ENCODE measurements around the gene FAM163A. TPM values are rescaled to one million over a fixed set of nuclear protein-coding genes. Genes with fewer than 3 reads are reported as not detected.

The FAM163A gene
- total and polyA plus RNA-seq, 4 donors = 0.09 TPM; not detected in 3

GRCh38 chr1:179777731-179778130 lies 34.6 kb downstream of the FAM163A start:
- DNase-seq = no peak
- no peak for ATAC-seq (ENCODE audit: insufficient read depth, low FRiP score)
- Histone ChIP-seq H3K9ac (ENCODE audit: insufficient read depth in 1 of 2, low read length in 2 of 2) (no peak overlapping the region), H3K27ac (ENCODE audit: low read depth in 1 of 2, low read length in 1 of 2) (no peak overlapping the region), H3K4me1 (ENCODE audit: control insufficient read depth in 5 of 5, insufficient read depth in 5 of 5, low read length in 5 of 5) (peaks cover 0 to 5% (median 1%) of the 10 kb centered on the region in 5 donors), H3K36me3 (ENCODE audit: control insufficient read depth in 4 of 4, insufficient read depth in 4 of 4, low read length in 4 of 4) (no peaks in the 10 kb centered on the region), H3K9me3 (ENCODE audit: control insufficient read depth in 4 of 4, insufficient read depth in 3 of 4, low read length in 3 of 4) (peaks cover 0 to under 1% (median 0%) of the 10 kb centered on the region in 4 donors), H3K4me3 (no peak overlapping the region), H3K27me3 (ENCODE audit: control insufficient read depth in 3 of 3, insufficient read depth in 3 of 3, low read length in 2 of 3) (no peaks in the 10 kb centered on the region)
- 91 to 99% methylated on average over 3 of the region's 3 CpGs for WGBS, 2 donors
- no peak for TF ChIP-seq CTCF (IDR thresholded peaks at IDR 0.05; ENCODE audit: control extremely low read depth, extremely low read depth)

DNA sequence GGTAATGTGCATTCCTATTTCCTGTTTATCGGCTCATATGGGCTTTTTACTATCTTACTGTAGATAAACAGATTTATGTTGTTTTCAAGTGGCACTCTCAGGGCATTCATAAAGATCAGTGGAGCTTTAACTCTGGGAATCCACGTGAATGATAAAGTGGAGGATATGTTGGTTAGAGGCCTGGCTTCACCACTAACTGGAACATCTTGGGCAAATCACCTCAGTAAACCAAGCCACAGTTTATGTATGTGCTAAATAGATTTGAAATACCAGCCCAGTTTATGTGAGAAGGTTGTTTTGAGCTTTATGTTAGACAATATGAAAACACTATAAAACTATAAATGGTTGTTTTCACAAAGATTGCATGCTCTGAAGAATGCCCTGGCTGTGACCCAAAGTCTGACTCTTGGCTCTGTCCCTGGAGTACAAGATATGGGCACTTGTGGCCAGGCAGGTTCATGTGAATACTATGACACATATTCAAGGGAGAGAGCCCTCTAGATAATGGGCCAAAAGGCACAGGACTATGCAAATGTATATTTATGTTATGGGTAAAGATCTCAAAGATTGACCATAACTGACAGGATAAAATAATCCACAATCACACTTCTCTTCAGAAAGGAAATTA lies 36.7 kb downstream of the FAM163A start:
- 88 to 92% methylated on average over 2 of the region's 2 CpGs for WGBS, 2 donors
- Histone ChIP-seq H3K27ac (ENCODE audit: low read depth in 1 of 2, low read length in 1 of 2) (no peak overlapping the region), H3K4me1 (ENCODE audit: control insufficient read depth in 5 of 5, insufficient read depth in 5 of 5, low read length in 5 of 5) (peaks cover 0 to 5% (median 1%) of the 10 kb centered on the region in 5 donors), H3K36me3 (ENCODE audit: control insufficient read depth in 4 of 4, insufficient read depth in 4 of 4, low read length in 4 of 4) (no peaks in the 10 kb centered on the region), H3K27me3 (ENCODE audit: control insufficient read depth in 3 of 3, insufficient read depth in 3 of 3, low read length in 2 of 3) (no peaks in the 10 kb centered on the region), H3K4me3 (no peak overlapping the region), H3K9ac (ENCODE audit: insufficient read depth in 1 of 2, low read length in 2 of 2) (no peak overlapping the region), H3K9me3 (ENCODE audit: control insufficient read depth in 4 of 4, insufficient read depth in 3 of 4, low read length in 3 of 4) (peaks cover 0 to 3% (median 0%) of the 10 kb centered on the region in 4 donors)
- DNase-seq (peak in 1 of 3 donors; percentile 29), ATAC-seq (ENCODE audit: insufficient read depth, low FRiP score) (no peak)
- no peak for TF ChIP-seq CTCF (IDR thresholded peaks at IDR 0.05; ENCODE audit: control extremely low read depth, extremely low read depth)

DNA sequence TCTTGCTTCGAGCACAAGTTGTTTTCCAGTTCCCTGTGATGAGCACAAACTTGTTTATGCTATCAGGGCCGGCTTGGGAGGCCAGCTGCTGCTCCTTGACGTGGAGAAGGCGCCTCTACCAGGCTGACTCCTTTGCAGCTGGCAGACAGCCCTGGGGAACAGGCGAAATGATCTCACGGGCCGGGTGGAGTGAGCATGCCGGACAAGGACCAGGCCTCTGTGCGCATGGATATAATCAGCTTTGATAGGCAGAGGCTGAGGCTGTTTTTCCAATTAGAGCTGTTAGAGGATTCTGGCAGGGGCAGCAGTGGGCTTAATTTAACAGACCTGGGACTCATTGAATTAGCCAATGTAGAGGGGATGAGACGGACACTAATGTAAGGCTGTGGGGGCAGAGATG lies 38.9 kb downstream of the FAM163A start:
- Histone ChIP-seq H3K4me3 (no peak overlapping the region), H3K9me3 (ENCODE audit: control insufficient read depth in 4 of 4, insufficient read depth in 3 of 4, low read length in 3 of 4) (peaks cover 0 to 3% (median 0%) of the 10 kb centered on the region in 4 donors), H3K9ac (ENCODE audit: insufficient read depth in 1 of 2, low read length in 2 of 2) (no peak overlapping the region), H3K27ac (ENCODE audit: low read depth in 1 of 2, low read length in 1 of 2) (no peak overlapping the region), H3K27me3 (ENCODE audit: control insufficient read depth in 3 of 3, insufficient read depth in 3 of 3, low read length in 2 of 3) (no peaks in the 10 kb centered on the region), H3K36me3 (ENCODE audit: control insufficient read depth in 4 of 4, insufficient read depth in 4 of 4, low read length in 4 of 4) (no peaks in the 10 kb centered on the region), H3K4me1 (ENCODE audit: control insufficient read depth in 5 of 5, insufficient read depth in 5 of 5, low read length in 5 of 5) (peaks cover 0 to 5% (median 1%) of the 10 kb centered on the region in 5 donors)
- DNase-seq = peak; percentile 81 to 85 (median 83)
- TF ChIP-seq CTCF (IDR thresholded peaks at IDR 0.05; ENCODE audit: control extremely low read depth, extremely low read depth) = no peak
- WGBS, 2 donors = 76 to 86% methylated on average over 10 of the region's 10 CpGs
- ATAC-seq (ENCODE audit: insufficient read depth, low FRiP score) = no peak

Data from lung (tissue), 12 donors.